ENCODE data around the gene PEBP1. TPM values are rescaled to one million over a fixed set of nuclear protein-coding genes. Genes with fewer than 3 reads are reported as not detected.

Gene PEBP1
- total RNA-seq, result 187 and 207 TPM in 2 replicates

DNA sequence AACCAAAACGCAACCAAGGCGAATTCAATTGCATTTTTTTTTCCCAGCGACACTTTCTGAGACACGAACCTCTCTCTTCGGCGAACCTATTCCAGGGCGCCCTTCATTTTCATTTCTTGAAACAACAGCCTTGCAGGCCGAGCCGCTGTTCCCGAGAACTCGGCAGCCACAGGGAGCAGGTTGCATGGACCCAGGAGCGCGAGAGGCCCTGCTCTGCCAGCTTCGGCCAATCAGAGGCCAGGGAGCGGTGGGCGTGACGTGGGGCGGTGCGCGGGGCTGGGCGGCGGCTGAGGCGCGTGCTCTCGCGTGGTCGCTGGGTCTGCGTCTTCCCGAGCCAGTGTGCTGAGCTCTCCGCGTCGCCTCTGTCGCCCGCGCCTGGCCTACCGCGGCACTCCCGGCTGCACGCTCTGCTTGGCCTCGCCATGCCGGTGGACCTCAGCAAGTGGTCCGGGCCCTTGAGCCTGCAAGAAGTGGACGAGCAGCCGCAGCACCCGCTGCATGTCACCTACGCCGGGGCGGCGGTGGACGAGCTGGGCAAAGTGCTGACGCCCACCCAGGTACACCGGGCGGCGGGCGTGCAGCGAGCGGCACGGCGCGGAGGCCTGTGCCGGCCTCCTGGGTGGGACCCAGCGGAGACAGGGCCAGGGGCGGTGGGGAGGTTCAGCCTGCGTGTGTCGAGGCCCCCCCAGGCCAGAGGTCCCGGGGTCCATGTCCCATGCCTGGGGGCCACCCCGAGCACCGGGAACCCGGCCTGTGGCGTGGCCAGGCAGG is at the start of gene PEBP1:
Gene PEBP1, plus strand, starts transcription at position 337 of the 771 bp plus-strand sequence. Its CDS starts 86 bp downstream, at position 423.

DNA sequence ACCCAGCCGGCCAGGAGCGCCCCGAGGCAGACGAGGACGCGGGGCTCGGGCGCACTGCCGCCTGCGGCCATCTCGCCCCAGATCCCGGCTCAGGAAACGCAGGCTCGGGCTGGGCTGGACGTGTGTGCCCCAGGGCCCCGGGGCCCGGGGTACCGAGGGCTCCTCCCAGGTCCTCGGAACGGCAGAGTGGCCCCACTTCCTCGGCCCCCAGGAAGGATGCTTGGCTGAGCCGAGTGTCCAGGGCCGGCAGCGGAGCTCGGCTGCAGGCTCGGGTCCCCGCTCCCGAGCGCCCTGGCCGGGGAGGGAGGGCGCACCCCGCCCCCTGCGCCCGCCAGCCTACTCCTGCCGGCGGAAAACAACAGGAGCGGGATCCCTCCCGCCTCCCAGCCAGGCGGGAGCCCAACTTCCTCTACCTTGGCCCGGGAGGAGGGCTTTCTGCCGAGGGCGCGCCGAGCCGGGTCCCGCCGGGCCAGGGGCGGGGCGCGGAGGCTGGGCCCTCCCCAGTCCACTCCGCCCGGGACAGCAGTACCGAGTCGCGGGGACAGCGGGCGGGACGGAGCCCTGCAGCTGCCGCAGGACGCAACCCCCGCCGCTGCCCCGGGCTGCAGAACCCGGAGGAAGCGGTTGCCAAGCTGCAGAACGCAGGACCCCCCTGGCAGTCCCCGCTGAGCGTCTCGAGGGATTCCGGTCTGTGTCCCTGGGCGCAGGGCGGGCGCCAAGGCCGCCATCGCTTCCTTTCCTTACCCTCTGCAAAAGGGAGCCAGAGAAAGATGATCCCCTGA is 32.1 kb upstream of the PEBP1 start, which contains the start of gene VSIG10:
Gene VSIG10, minus strand, starts transcription at position 411 of the 782 bp plus-strand sequence. Its CDS starts 340 bp downstream, at position 71.

Other genes with a start within 250 kb of the PEBP1 start
- gene KSR2, start 167.1 kb upstream of the PEBP1 start, total RNA-seq, result under 0.01 TPM in 1 of 2 replicates, not detected in the other
- 12.4 and 35.6 TPM in 2 replicates for gene RFC5, start 119.4 kb upstream of the PEBP1 start, total RNA-seq
- gene WSB2, start 74.9 kb upstream of the PEBP1 start, total RNA-seq, result 149 and 193 TPM in 2 replicates
- gene VSIG10, start 32.1 kb upstream of the PEBP1 start, total RNA-seq, result 24.5 and 28.6 TPM in 2 replicates
- 60.6 and 63.5 TPM in 2 replicates for gene TAOK3, start 236.8 kb downstream of the PEBP1 start, total RNA-seq
- gene SUDS3, start 240.4 kb downstream of the PEBP1 start, total RNA-seq, result 36.2 and 38.6 TPM in 2 replicates

All from uterine smooth muscle cell (primary cell).